HL-60 (cell line): ENCODE data around the gene ZNF205.

Experiments used
- CTCF ChIP-seq: IDR thresholded peaks from one replicate; pipeline ENCODE4 v1.5.1; 2011; ENCODE audit warnings: low read length, control low read depth, inconsistent platforms; ENCODE audit not compliant: insufficient read depth
- GABPA ChIP-seq: IDR thresholded peaks from 2 replicates; pipeline ENCODE4 v1.6.1; 2012; ENCODE audit warnings: low read depth
- REST ChIP-seq: IDR thresholded peaks from 2 replicates; pipeline ENCODE4 v1.6.1; 2012; ENCODE audit warnings: low read depth; ENCODE audit not compliant: insufficient replicate concordance

- TF ChIP-seq CTCF (no peak), REST (no peak), GABPA (no peak)
These were observed 32.4 kb upstream of the ZNF205 start for GRCh38 chr16:3080024-3080423.
